Activated T-helper 17 cell treated with anti-CD3 and anti-CD28 coated beads, Interleukin-2, amount 50 U/mL, for 72 hours (primary cell): ENCODE data around the gene OAS3. TPM values are rescaled to one million over a fixed set of nuclear protein-coding genes. Genes with fewer than 3 reads are reported as not detected.

Source experiments
- ATAC-seq: fragments of 150-1000 bp; cut with Tn5 transposase; replicated peaks from 2 replicates; pipeline ENCODE4 v1.10.0; 2021; ENCODE audit warnings: mild to moderate bottlenecking, moderate library complexity
- H3K27ac Mint-ChIP-seq: one replicate; pipeline ENCODE4 v1.8.0; 2022; ENCODE audit warnings: mixed read lengths
- H3K27me3 Mint-ChIP-seq: one replicate; pipeline ENCODE4 v1.8.0; 2022; ENCODE audit warnings: mixed read lengths
- H3K36me3 Mint-ChIP-seq: one replicate; pipeline ENCODE4 v1.8.0; 2022; ENCODE audit warnings: low read depth, mild to moderate bottlenecking, mixed read lengths
- H3K4me1 Mint-ChIP-seq: one replicate; pipeline ENCODE4 v1.8.0; 2022; ENCODE audit warnings: mixed read lengths
- H3K4me3 Mint-ChIP-seq: one replicate; pipeline ENCODE4 v1.8.0; 2022; ENCODE audit warnings: mild to moderate bottlenecking, mixed read lengths
- H3K9me3 Mint-ChIP-seq: one replicate; pipeline ENCODE4 v1.8.0; 2022; ENCODE audit warnings: mixed read lengths
- total RNA-seq, 2 donors: library from RNA; stranded (reverse); gene quantifications; one replicate each; pipeline ENCODE4 v1.2.3, GENCODE V29; 2022

Gene OAS3
- total RNA-seq, 2 donors from 2014 or later, result 17.4 to 41.7 TPM

- Mint-ChIP-seq H3K9me3 (no peaks in the 10 kb centered on the region), H3K4me3 (no peak overlapping the region), H3K27me3 (no peaks in the 10 kb centered on the region), H3K4me1 (no peaks in the 10 kb centered on the region), H3K27ac (no peak overlapping the region), H3K36me3 (peaks cover 93% of the 10 kb centered on the region)
- no peak for ATAC-seq
Observed at GRCh38 chr12:112996501-112996900, 58.2 kb downstream of the OAS3 start.

GRCh38 chr12:112997506-112997905, 59.2 kb downstream of the OAS3 start:
- H3K4me3 Mint-ChIP-seq, result no peak overlapping the region
- H3K36me3 Mint-ChIP-seq, result peaks cover 88% of the 10 kb centered on the region
- no peaks in the 10 kb centered on the region for H3K9me3 Mint-ChIP-seq
- H3K4me1 Mint-ChIP-seq, result no peaks in the 10 kb centered on the region
- H3K27me3 Mint-ChIP-seq, result no peaks in the 10 kb centered on the region
- no peak for ATAC-seq
- no peak overlapping the region for H3K27ac Mint-ChIP-seq

- Mint-ChIP-seq H3K9me3 (no peaks in the 10 kb centered on the region), H3K27ac (no peak overlapping the region), H3K4me3 (no peak overlapping the region), H3K4me1 (no peaks in the 10 kb centered on the region), H3K36me3 (peaks cover 88% of the 10 kb centered on the region), H3K27me3 (no peaks in the 10 kb centered on the region)
- no peak for ATAC-seq
Observed at GRCh38 chr12:112998987-112999767, 60.9 kb downstream of the OAS3 start.

- no peak overlapping the region for H3K4me3 Mint-ChIP-seq
- H3K27me3 Mint-ChIP-seq, result no peaks in the 10 kb centered on the region
- peaks cover 90% of the 10 kb centered on the region for H3K36me3 Mint-ChIP-seq
- no peak for ATAC-seq
- no peaks in the 10 kb centered on the region for H3K4me1 Mint-ChIP-seq
- no peaks in the 10 kb centered on the region for H3K9me3 Mint-ChIP-seq
- no peak overlapping the region for H3K27ac Mint-ChIP-seq
Observed at GRCh38 chr12:113000433-113000832, 62.2 kb downstream of the OAS3 start.

GRCh38 chr12:113002155-113002554, 63.9 kb downstream of the OAS3 start:
- Mint-ChIP-seq H3K27me3 (no peaks in the 10 kb centered on the region), H3K4me3 (no peak overlapping the region), H3K36me3 (peaks cover 90% of the 10 kb centered on the region), H3K9me3 (no peaks in the 10 kb centered on the region), H3K4me1 (no peaks in the 10 kb centered on the region), H3K27ac (no peak overlapping the region)
- no peak for ATAC-seq

- no peak for ATAC-seq
- peaks cover 90% of the 10 kb centered on the region for H3K36me3 Mint-ChIP-seq
- H3K27ac Mint-ChIP-seq, result no peak overlapping the region
- H3K4me3 Mint-ChIP-seq, result no peak overlapping the region
- H3K4me1 Mint-ChIP-seq, result no peaks in the 10 kb centered on the region
- H3K27me3 Mint-ChIP-seq, result no peaks in the 10 kb centered on the region
- H3K9me3 Mint-ChIP-seq, result no peaks in the 10 kb centered on the region
Observed at GRCh38 chr12:113002676-113003075, 64.4 kb downstream of the OAS3 start.

- Mint-ChIP-seq H3K27me3 (no peaks in the 10 kb centered on the region), H3K4me3 (no peak overlapping the region), H3K36me3 (peaks cover 90% of the 10 kb centered on the region), H3K27ac (no peak overlapping the region), H3K4me1 (no peaks in the 10 kb centered on the region), H3K9me3 (no peaks in the 10 kb centered on the region)
- no peak for ATAC-seq
Observed at GRCh38 chr12:113003636-113004035, 65.4 kb downstream of the OAS3 start.

- Mint-ChIP-seq H3K4me1 (no peaks in the 10 kb centered on the region), H3K27me3 (no peaks in the 10 kb centered on the region), H3K9me3 (peaks cover 3% of the 10 kb centered on the region), H3K36me3 (peaks cover 90% of the 10 kb centered on the region), H3K27ac (no peak overlapping the region), H3K4me3 (no peak overlapping the region)
- ATAC-seq, result no peak
Observed at GRCh38 chr12:113005762-113006161, 67.5 kb downstream of the OAS3 start.

GRCh38 chr12:113006206-113006605, 67.9 kb downstream of the OAS3 start:
- no peaks in the 10 kb centered on the region for H3K27me3 Mint-ChIP-seq
- peaks cover 5% of the 10 kb centered on the region for H3K9me3 Mint-ChIP-seq
- no peaks in the 10 kb centered on the region for H3K4me1 Mint-ChIP-seq
- peaks cover 92% of the 10 kb centered on the region for H3K36me3 Mint-ChIP-seq
- H3K4me3 Mint-ChIP-seq, result no peak overlapping the region
- ATAC-seq, result no peak
- no peak overlapping the region for H3K27ac Mint-ChIP-seq

GRCh38 chr12:113006641-113007040, 68.4 kb downstream of the OAS3 start:
- H3K4me1 Mint-ChIP-seq, result no peaks in the 10 kb centered on the region
- H3K27ac Mint-ChIP-seq, result no peak overlapping the region
- ATAC-seq, result no peak
- peaks cover 6% of the 10 kb centered on the region for H3K9me3 Mint-ChIP-seq
- no peak overlapping the region for H3K4me3 Mint-ChIP-seq
- H3K36me3 Mint-ChIP-seq, result peaks cover 96% of the 10 kb centered on the region
- no peaks in the 10 kb centered on the region for H3K27me3 Mint-ChIP-seq

- H3K4me3 Mint-ChIP-seq, result no peak overlapping the region
- peaks cover 8% of the 10 kb centered on the region for H3K9me3 Mint-ChIP-seq
- no peak overlapping the region for H3K27ac Mint-ChIP-seq
- no peaks in the 10 kb centered on the region for H3K27me3 Mint-ChIP-seq
- ATAC-seq, result no peak
- no peaks in the 10 kb centered on the region for H3K4me1 Mint-ChIP-seq
- H3K36me3 Mint-ChIP-seq, result peaks cover 97% of the 10 kb centered on the region
Observed at GRCh38 chr12:113007166-113007565, 68.9 kb downstream of the OAS3 start.

GRCh38 chr12:113010701-113011100, 72.4 kb downstream of the OAS3 start:
- peaks cover 8% of the 10 kb centered on the region for H3K9me3 Mint-ChIP-seq
- no peak for ATAC-seq
- H3K4me3 Mint-ChIP-seq, result no peak overlapping the region
- no peak overlapping the region for H3K27ac Mint-ChIP-seq
- H3K4me1 Mint-ChIP-seq, result no peaks in the 10 kb centered on the region
- H3K36me3 Mint-ChIP-seq, result peaks cover 62% of the 10 kb centered on the region
- H3K27me3 Mint-ChIP-seq, result no peaks in the 10 kb centered on the region

- ATAC-seq, result no peak
- H3K4me3 Mint-ChIP-seq, result no peak overlapping the region
- H3K4me1 Mint-ChIP-seq, result no peaks in the 10 kb centered on the region
- H3K36me3 Mint-ChIP-seq, result peaks cover 23% of the 10 kb centered on the region
- peaks cover 8% of the 10 kb centered on the region for H3K9me3 Mint-ChIP-seq
- no peak overlapping the region for H3K27ac Mint-ChIP-seq
- no peaks in the 10 kb centered on the region for H3K27me3 Mint-ChIP-seq
Observed at GRCh38 chr12:113014565-113014964, 76.3 kb downstream of the OAS3 start.

GRCh38 chr12:113016796-113017195, 78.5 kb downstream of the OAS3 start:
- Mint-ChIP-seq H3K27me3 (peaks cover 3% of the 10 kb centered on the region), H3K4me1 (peaks cover 3% of the 10 kb centered on the region), H3K27ac (no peak overlapping the region), H3K36me3 (peaks cover under 1% of the 10 kb centered on the region), H3K9me3 (peaks cover under 1% of the 10 kb centered on the region), H3K4me3 (no peak overlapping the region)
- no peak for ATAC-seq

- H3K4me3 Mint-ChIP-seq, result no peak overlapping the region
- H3K4me1 Mint-ChIP-seq, result peaks cover 12% of the 10 kb centered on the region
- no peaks in the 10 kb centered on the region for H3K36me3 Mint-ChIP-seq
- ATAC-seq, result no peak
- no peak overlapping the region for H3K27ac Mint-ChIP-seq
- H3K9me3 Mint-ChIP-seq, result no peaks in the 10 kb centered on the region
- H3K27me3 Mint-ChIP-seq, result peaks cover 3% of the 10 kb centered on the region
Observed at GRCh38 chr12:113019025-113019424, 80.8 kb downstream of the OAS3 start.
